ENCODE data around the gene TRMO.

DNA sequence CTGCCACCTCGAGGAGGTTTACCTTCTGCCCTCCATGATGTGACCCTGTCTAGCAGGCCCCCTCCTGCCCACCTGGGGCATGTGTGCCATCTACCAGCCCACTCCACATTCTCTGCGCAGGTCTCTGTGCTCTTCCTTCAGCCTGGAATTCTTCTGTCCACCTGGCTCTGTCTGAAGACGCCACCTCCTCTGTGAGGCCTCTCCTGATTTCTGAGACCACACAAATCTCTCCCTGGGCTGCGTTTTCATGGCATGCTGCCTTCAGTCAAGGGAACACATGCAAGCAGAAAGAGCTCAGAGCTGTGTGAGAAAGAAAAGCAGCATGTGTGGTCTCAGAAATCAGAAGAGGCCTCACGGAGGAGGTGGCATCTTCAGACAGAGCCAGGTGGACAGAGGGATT is 47.2 kb downstream of the TRMO start:
- TF ChIP-seq, protein P1, sequence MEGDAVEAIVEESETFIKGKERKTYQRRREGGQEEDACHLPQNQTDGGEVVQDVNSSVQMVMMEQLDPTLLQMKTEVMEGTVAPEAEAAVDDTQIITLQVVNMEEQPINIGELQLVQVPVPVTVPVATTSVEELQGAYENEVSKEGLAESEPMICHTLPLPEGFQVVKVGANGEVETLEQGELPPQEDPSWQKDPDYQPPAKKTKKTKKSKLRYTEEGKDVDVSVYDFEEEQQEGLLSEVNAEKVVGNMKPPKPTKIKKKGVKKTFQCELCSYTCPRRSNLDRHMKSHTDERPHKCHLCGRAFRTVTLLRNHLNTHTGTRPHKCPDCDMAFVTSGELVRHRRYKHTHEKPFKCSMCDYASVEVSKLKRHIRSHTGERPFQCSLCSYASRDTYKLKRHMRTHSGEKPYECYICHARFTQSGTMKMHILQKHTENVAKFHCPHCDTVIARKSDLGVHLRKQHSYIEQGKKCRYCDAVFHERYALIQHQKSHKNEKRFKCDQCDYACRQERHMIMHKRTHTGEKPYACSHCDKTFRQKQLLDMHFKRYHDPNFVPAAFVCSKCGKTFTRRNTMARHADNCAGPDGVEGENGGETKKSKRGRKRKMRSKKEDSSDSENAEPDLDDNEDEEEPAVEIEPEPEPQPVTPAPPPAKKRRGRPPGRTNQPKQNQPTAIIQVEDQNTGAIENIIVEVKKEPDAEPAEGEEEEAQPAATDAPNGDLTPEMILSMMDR (IDR thresholded peaks at IDR 0.05; ENCODE audit: low read depth, low read length, poor library complexity, severe bottlenecking): no peak
- no peak for TF ChIP-seq EZH2phosphoT487 (IDR thresholded peaks at IDR 0.05; ENCODE audit: borderline replicate concordance, low read length)

All from DOHH2 (cell line).